Measurements from ENCODE around the gene GRAMD2B.

Gene GRAMD2B, protein sequence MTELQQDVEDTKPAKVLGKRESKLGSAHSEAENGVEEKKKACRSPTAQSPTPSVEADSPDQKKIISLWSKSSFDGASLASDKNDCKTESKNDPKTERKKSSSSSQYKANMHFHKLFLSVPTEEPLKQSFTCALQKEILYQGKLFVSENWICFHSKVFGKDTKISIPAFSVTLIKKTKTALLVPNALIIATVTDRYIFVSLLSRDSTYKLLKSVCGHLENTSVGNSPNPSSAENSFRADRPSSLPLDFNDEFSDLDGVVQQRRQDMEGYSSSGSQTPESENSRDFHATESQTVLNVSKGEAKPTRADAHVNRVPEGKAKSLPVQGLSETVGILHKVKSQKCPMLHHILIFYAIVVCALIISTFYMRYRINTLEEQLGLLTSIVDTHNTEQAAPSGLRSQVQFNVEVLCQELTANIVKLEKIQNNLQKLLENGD

GRCh38 chr5:126422994-126423788, at the start of gene GRAMD2B:
Gene GRAMD2B, plus strand, starts transcription at chr5:126423409. Its CDS starts 198 bp downstream, at chr5:126423607.
- H3K4me3 ChIP-seq (ENCODE audit: low read length, poor library complexity, severe bottlenecking): peak within 1 kb of the TSS; percentile 68
- TF ChIP-seq CTCF (conservative IDR thresholded peaks at IDR 0.05; ENCODE audit: low read length) (no peak), EZH2phosphoT487 (IDR thresholded peaks at IDR 0.05; ENCODE audit: borderline replicate concordance) (no peak)
- H3F3A ChIP-seq (ENCODE audit: low read depth): no peaks in the 10 kb centered on the region
- no peaks in the 10 kb centered on the region for H3K79me2 ChIP-seq (ENCODE audit: insufficient read depth, low read length)
- no peaks in the 10 kb centered on the region for H3K4me1 ChIP-seq (ENCODE audit: insufficient read depth, low read length, poor library complexity, severe bottlenecking)
- H3K9me2 ChIP-seq (replicated peaks; ENCODE audit: low read depth, low read length): no peaks in the 10 kb centered on the region
- H2AFZ ChIP-seq (ENCODE audit: low read length): peak within 1 kb of the TSS; percentile 41
- H3K36me3 ChIP-seq (ENCODE audit: insufficient read depth, low read length): no peaks in the 10 kb centered on the region
- H4K20me1 ChIP-seq (ENCODE audit: insufficient read depth, low read length, poor library complexity, severe bottlenecking): no peaks in the 10 kb centered on the region
- H3K27me3 ChIP-seq (ENCODE audit: insufficient read depth, low read length, poor library complexity, severe bottlenecking): no peaks in the 10 kb centered on the region
- H3K4me2 ChIP-seq (ENCODE audit: low read depth, low read length, poor library complexity, severe bottlenecking): peak within 1 kb of the TSS; percentile 57
- peak within 1 kb of the TSS; percentile 52 for H3K9ac ChIP-seq (ENCODE audit: low read depth, low read length, poor library complexity, severe bottlenecking)
- no peaks in the 10 kb centered on the region for H3K9me3 ChIP-seq (ENCODE audit: insufficient read depth, low read depth, low read length)

GRCh38 chr5:126374109-126374416, 49.1 kb upstream of the GRAMD2B start:
- no peak overlapping the region for H2AFZ ChIP-seq (ENCODE audit: low read length)

DNA sequence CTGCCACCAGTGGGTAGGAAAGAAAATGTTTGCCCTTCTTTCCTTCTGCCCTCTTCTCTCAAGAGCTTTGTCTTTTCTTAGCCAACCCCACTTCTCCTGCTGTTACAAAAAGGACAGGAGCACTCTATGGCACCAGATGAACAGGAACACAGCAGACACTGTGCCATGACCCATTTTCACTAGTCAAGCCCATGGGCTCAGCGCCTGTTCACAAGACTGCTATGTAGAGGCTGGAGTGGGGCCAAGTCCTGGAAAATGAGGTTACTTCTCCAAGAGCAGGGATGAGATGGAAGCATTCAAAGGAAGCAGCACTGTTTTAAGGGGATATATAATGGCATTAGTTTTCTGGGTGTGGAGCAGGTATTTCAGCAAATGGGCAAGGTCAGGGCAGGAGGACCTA, 46.8 kb upstream of the GRAMD2B start:
- Histone ChIP-seq H3K79me2 (ENCODE audit: insufficient read depth, low read length) (no peaks in the 10 kb centered on the region), H3K9me3 (ENCODE audit: insufficient read depth, low read depth, low read length) (no peaks in the 10 kb centered on the region), H3K9me2 (replicated peaks; ENCODE audit: low read depth, low read length) (no peaks in the 10 kb centered on the region), H3K4me2 (ENCODE audit: low read depth, low read length, poor library complexity, severe bottlenecking) (no peak overlapping the region), H2AFZ (ENCODE audit: low read length) (no peak overlapping the region), H3K9ac (ENCODE audit: low read depth, low read length, poor library complexity, severe bottlenecking) (no peak overlapping the region), H3K4me3 (ENCODE audit: low read length, poor library complexity, severe bottlenecking) (no peak overlapping the region), H3K27me3 (ENCODE audit: insufficient read depth, low read length, poor library complexity, severe bottlenecking) (no peaks in the 10 kb centered on the region), H3K36me3 (ENCODE audit: insufficient read depth, low read length) (no peaks in the 10 kb centered on the region), H3K4me1 (ENCODE audit: insufficient read depth, low read length, poor library complexity, severe bottlenecking) (no peaks in the 10 kb centered on the region), H4K20me1 (ENCODE audit: insufficient read depth, low read length, poor library complexity, severe bottlenecking) (no peaks in the 10 kb centered on the region), H3F3A (ENCODE audit: low read depth) (no peaks in the 10 kb centered on the region)
- TF ChIP-seq CTCF (conservative IDR thresholded peaks at IDR 0.05; ENCODE audit: low read length): no peak
- TF ChIP-seq EZH2phosphoT487 (IDR thresholded peaks at IDR 0.05; ENCODE audit: borderline replicate concordance): no peak

More at GRCh38 chr5:126374109-126374416, 49.1 kb upstream of the GRAMD2B start:
- Histone ChIP-seq H3K4me2 (ENCODE audit: low read depth, low read length, poor library complexity, severe bottlenecking) (peak overlapping the region; percentile 50), H3K79me2 (ENCODE audit: insufficient read depth, low read length) (no peaks in the 10 kb centered on the region), H4K20me1 (ENCODE audit: insufficient read depth, low read length, poor library complexity, severe bottlenecking) (no peaks in the 10 kb centered on the region), H3F3A (ENCODE audit: low read depth) (no peaks in the 10 kb centered on the region), H3K36me3 (ENCODE audit: insufficient read depth, low read length) (no peaks in the 10 kb centered on the region), H3K9me2 (replicated peaks; ENCODE audit: low read depth, low read length) (no peaks in the 10 kb centered on the region), H3K27me3 (ENCODE audit: insufficient read depth, low read length, poor library complexity, severe bottlenecking) (no peaks in the 10 kb centered on the region), H3K4me1 (ENCODE audit: insufficient read depth, low read length, poor library complexity, severe bottlenecking) (peaks cover 7% of the 10 kb centered on the region), H3K9ac (ENCODE audit: low read depth, low read length, poor library complexity, severe bottlenecking) (no peak overlapping the region), H3K9me3 (ENCODE audit: insufficient read depth, low read depth, low read length) (no peaks in the 10 kb centered on the region), H3K4me3 (ENCODE audit: low read length, poor library complexity, severe bottlenecking) (no peak overlapping the region)
- TF ChIP-seq CTCF (conservative IDR thresholded peaks at IDR 0.05; ENCODE audit: low read length): no peak
- no peak for TF ChIP-seq EZH2phosphoT487 (IDR thresholded peaks at IDR 0.05; ENCODE audit: borderline replicate concordance)

Measured in Loucy (cell line).